MCF 10A (cell line): ENCODE results near the gene PROP1. TPM values are rescaled to one million over a fixed set of nuclear protein-coding genes. Genes with fewer than 3 reads are reported as not detected.
"Not testable (repeated sequence)": the region's sequence is repeated elsewhere in the genome, so short reads cannot be mapped to it uniquely, and the experiment has no call there.

ENCODE experiments used
- BruUV-seq: library from RNA; stranded (reverse); fragments of 400-500 nt; replicated peaks from 2 replicates; lab custom pipeline; 2021; lab: Mats Ljungman, UMichigan
- CTCF ChIA-PET: fragments of 300-600 bp; sonication (Branson Sonifier 250); formaldehyde crosslinking; extraction: SDS; loops from one replicate; lab custom pipeline; 2021; ENCODE audit warnings: antibody characterized with exemption, inconsistent platforms; lab: Yijun Ruan, JAX
- POLR2A ChIA-PET: fragments of 300-600, 350-650 bp; sonication (Branson Sonifier 250); formaldehyde crosslinking; extraction: SDS; loops from one replicate; lab custom pipeline; 2020; ENCODE audit warnings: antibody characterized with exemption, inconsistent platforms; lab: Yijun Ruan, JAX
- DNase-seq: peaks from one replicate; pipeline ENCODE4 v3.0.0-alpha.2; 2018; ENCODE audit not compliant: unreplicated experiment
- H3K27ac Mint-ChIP-seq: one replicate; pipeline ENCODE4 v1.8.0; 2022; ENCODE audit warnings: mild to moderate bottlenecking, low read depth, mixed read lengths; ENCODE audit not compliant: unreplicated experiment
- H3K27me3 Mint-ChIP-seq: one replicate; pipeline ENCODE4 v1.8.0; 2022; ENCODE audit warnings: mixed read lengths; ENCODE audit not compliant: insufficient read depth, unreplicated experiment
- H3K36me3 Mint-ChIP-seq: one replicate; pipeline ENCODE4 v1.8.0; 2022; ENCODE audit warnings: mild to moderate bottlenecking, moderate library complexity, mixed read lengths; ENCODE audit not compliant: insufficient read depth, unreplicated experiment
- H3K4me1 Mint-ChIP-seq: one replicate; pipeline ENCODE4 v1.8.0; 2022; ENCODE audit warnings: mixed read lengths; ENCODE audit not compliant: insufficient read depth, unreplicated experiment
- H3K4me3 Mint-ChIP-seq: one replicate; pipeline ENCODE4 v1.8.0; 2022; ENCODE audit warnings: mild to moderate bottlenecking, moderate library complexity, mixed read lengths; ENCODE audit not compliant: unreplicated experiment
- H3K9me3 Mint-ChIP-seq: one replicate; pipeline ENCODE4 v1.8.0; 2022; ENCODE audit warnings: mixed read lengths; ENCODE audit not compliant: unreplicated experiment
- intact Hi-C: fragments of 100-400 bp; cut with micrococcal nuclease; formaldehyde crosslinking; loops from 2 replicates; pipeline ENCODE4 v1.14.1; 2022
- total RNA-seq: library from RNA; stranded (reverse); gene quantifications from 2 replicates; pipeline ENCODE4 v1.2.3, GENCODE V29; 2022

The PROP1 gene
- total RNA-seq, 1 experiment from 2014 or later, result not detected

GRCh38 chr5:177949065-177949464 lies 47.0 kb downstream of the PROP1 start:
- POLR2A ChIA-PET, CTCF ChIA-PET, intact Hi-C loops: not testable (repeated sequence)

GRCh38 chr5:177947912-177948311 lies 48.1 kb downstream of the PROP1 start:
- H3K4me1 Mint-ChIP-seq, H3K36me3 Mint-ChIP-seq, H3K27ac Mint-ChIP-seq, H3K4me3 Mint-ChIP-seq, BruUV-seq, DNase-seq, intact Hi-C loops, H3K27me3 Mint-ChIP-seq, POLR2A ChIA-PET, H3K9me3 Mint-ChIP-seq: not testable (repeated sequence)
- CTCF ChIA-PET, result interaction anchor here (0.6 kb wide), 1 partner anchor 114 kb away, joined by 3 read pairs; no protein-coding TSS in a partner anchor

More at GRCh38 chr5:177949065-177949464, 47.0 kb downstream of the PROP1 start:
- not testable (repeated sequence) for H3K36me3 Mint-ChIP-seq, H3K27ac Mint-ChIP-seq, H3K4me3 Mint-ChIP-seq, DNase-seq, H3K27me3 Mint-ChIP-seq, BruUV-seq, H3K4me1 Mint-ChIP-seq, H3K9me3 Mint-ChIP-seq

GRCh38 chr5:177945601-177946283 lies 50.3 kb downstream of the PROP1 start:
- H3K27me3 Mint-ChIP-seq, BruUV-seq, H3K4me1 Mint-ChIP-seq, H3K9me3 Mint-ChIP-seq, POLR2A ChIA-PET, H3K36me3 Mint-ChIP-seq, H3K4me3 Mint-ChIP-seq, intact Hi-C loops, DNase-seq, H3K27ac Mint-ChIP-seq: not testable (repeated sequence)
- CTCF ChIA-PET, result interaction anchor here (0.6 kb wide), 1 partner anchor 11 kb away, joined by 4 read pairs; no protein-coding TSS in a partner anchor

- POLR2A ChIA-PET, H3K27me3 Mint-ChIP-seq, H3K4me1 Mint-ChIP-seq, H3K36me3 Mint-ChIP-seq, H3K4me3 Mint-ChIP-seq, BruUV-seq, H3K27ac Mint-ChIP-seq, intact Hi-C loops, H3K9me3 Mint-ChIP-seq, CTCF ChIA-PET, DNase-seq: not testable (repeated sequence)
These were observed 50.9 kb downstream of the PROP1 start for GRCh38 chr5:177945145-177945544.

- DNase-seq, BruUV-seq, POLR2A ChIA-PET, H3K9me3 Mint-ChIP-seq, intact Hi-C loops, H3K4me1 Mint-ChIP-seq, CTCF ChIA-PET, H3K36me3 Mint-ChIP-seq, H3K27ac Mint-ChIP-seq, H3K27me3 Mint-ChIP-seq: not testable (repeated sequence)
- peak overlapping the region; percentile 57 for H3K4me3 Mint-ChIP-seq
These were observed 52.0 kb downstream of the PROP1 start for GRCh38 chr5:177943805-177944736.

- H3K27ac Mint-ChIP-seq, BruUV-seq, H3K27me3 Mint-ChIP-seq, CTCF ChIA-PET, POLR2A ChIA-PET, H3K4me3 Mint-ChIP-seq, H3K36me3 Mint-ChIP-seq, DNase-seq, H3K9me3 Mint-ChIP-seq, H3K4me1 Mint-ChIP-seq, intact Hi-C loops: not testable (repeated sequence)
These were observed 53.1 kb downstream of the PROP1 start for GRCh38 chr5:177942896-177943295.

Other genes with a start within 250 kb of the PROP1 start
- gene FAM153A, start 213.3 kb downstream of the PROP1 start, total RNA-seq, result not detected in 2 replicates
- 0.33 and 0.56 TPM in 2 replicates for gene N4BP3, start 117.3 kb upstream of the PROP1 start, total RNA-seq
- gene RMND5B, start 134.8 kb upstream of the PROP1 start, total RNA-seq, result 53.0 and 56.5 TPM in 2 replicates
- gene NHP2, start 157.6 kb upstream of the PROP1 start, total RNA-seq, result 322 and 327 TPM in 2 replicates
- gene GMCL2, start 191.1 kb upstream of the PROP1 start, total RNA-seq, result not detected in 2 replicates
- gene HNRNPAB, start 208.3 kb upstream of the PROP1 start, total RNA-seq, result 313 and 364 TPM in 2 replicates
- gene PHYKPL, start 236.6 kb upstream of the PROP1 start, total RNA-seq, result 112 and 115 TPM in 2 replicates